Neural cell (in vitro differentiated cells): ENCODE results near the gene CIB4. TPM values are rescaled to one million over a fixed set of nuclear protein-coding genes. Genes with fewer than 3 reads are reported as not detected.

Source experiments
- H2AFZ ChIP-seq: fragments of 200-600, 300-800 bp; sonication (generic), shearing (Covaris generic); 2 replicates; pipeline ENCODE4 v1.6.0; 2014; ENCODE audit warnings: low read depth, mild to moderate bottlenecking, antibody characterized with exemption, low read length, moderate library complexity
- H3F3A ChIP-seq: fragments of 200-600 bp; shearing (Covaris generic); 2 replicates; pipeline ENCODE4 v1.6.1; 2016; ENCODE audit warnings: mild to moderate bottlenecking, moderate library complexity, mixed read lengths, antibody characterized with exemption, low read length; ENCODE audit not compliant: insufficient read depth, poor library complexity, severe bottlenecking
- H3K27ac ChIP-seq: fragments of 200-600, 300-800 bp; sonication (generic), shearing (Covaris generic); 2 replicates; pipeline ENCODE4 v1.5.1; 2014; ENCODE audit warnings: mild to moderate bottlenecking, low read length, moderate library complexity
- H3K27me3 ChIP-seq: fragments of 300-800, 200-600 bp; sonication (generic), shearing (Covaris generic); 2 replicates; pipeline ENCODE4 v1.6.0; 2014; ENCODE audit warnings: mild to moderate bottlenecking, low read depth, low read length, moderate library complexity; ENCODE audit not compliant: insufficient read depth
- H3K36me3 ChIP-seq: fragments of 300-800, 200-600 bp; sonication (generic), shearing (Covaris generic); 2 replicates; pipeline ENCODE4 v1.5.1; 2014; ENCODE audit warnings: mild to moderate bottlenecking, antibody characterized with exemption, low read length, moderate library complexity; ENCODE audit not compliant: insufficient read depth
- H3K4me2 ChIP-seq: fragments of 300-800, 200-600 bp; sonication (generic), shearing (Covaris generic); 2 replicates; pipeline ENCODE4 v1.6.0; 2014; ENCODE audit warnings: mild to moderate bottlenecking, low read length
- H3K4me3 ChIP-seq: fragments of 300-800, 200-600 bp; sonication (generic), shearing (Covaris generic); 2 replicates; pipeline ENCODE4 v1.5.1; 2014; ENCODE audit warnings: mild to moderate bottlenecking, low read length, moderate library complexity
- H3K79me2 ChIP-seq: fragments of 200-600 bp; shearing (Covaris generic); replicated peaks from 2 replicates; pipeline ENCODE4 v1.6.0; 2014; ENCODE audit warnings: mild to moderate bottlenecking, low read length, moderate library complexity; ENCODE audit not compliant: insufficient read depth
- H3K9ac ChIP-seq: fragments of 300-800, 200-600 bp; sonication (generic), shearing (Covaris generic); 2 replicates; pipeline ENCODE4 v1.6.1; 2016; ENCODE audit warnings: mild to moderate bottlenecking, low read length, mixed read lengths
- H3K9me2 ChIP-seq: fragments of 200-600 bp; shearing (Covaris generic); 2 replicates; pipeline ENCODE4 v1.6.1; 2016; ENCODE audit warnings: mild to moderate bottlenecking, low read length, mixed read lengths; ENCODE audit not compliant: insufficient read depth
- H3K9me3 ChIP-seq: fragments of 200-600, 300-800 bp; sonication (generic), shearing (Covaris generic); 2 replicates; pipeline ENCODE4 v1.6.1; 2016; ENCODE audit warnings: mild to moderate bottlenecking, mixed run types, low read length, moderate library complexity, mixed read lengths
- H4K20me1 ChIP-seq: fragments of 200-600 bp; shearing (Covaris generic); 2 replicates; pipeline ENCODE4 v1.6.1; 2016; ENCODE audit warnings: mild to moderate bottlenecking, mixed run types; ENCODE audit not compliant: insufficient read depth
- CTCF ChIP-seq: fragments of 450-650 bp; IDR thresholded peaks from 2 replicates; pipeline ENCODE4 v1.5.1; 2014; ENCODE audit warnings: antibody characterized with exemption, mild to moderate bottlenecking, moderate library complexity; ENCODE audit not compliant: poor library complexity, severe bottlenecking
- EP300 ChIP-seq: fragments of 450-650 bp; conservative IDR thresholded peaks from 2 replicates; pipeline ENCODE4 v1.6.1; 2014; ENCODE audit warnings: antibody characterized with exemption, mild to moderate bottlenecking, moderate library complexity; ENCODE audit not compliant: poor library complexity, severe bottlenecking
- EZH2 ChIP-seq: fragments of 200-600, 300-800 bp; shearing (Covaris generic), sonication (generic); IDR thresholded peaks from 2 replicates; pipeline ENCODE4 v1.6.1; 2014; ENCODE audit warnings: antibody characterized with exemption, low read length, borderline replicate concordance, mild to moderate bottlenecking; ENCODE audit not compliant: insufficient read depth, poor library complexity, severe bottlenecking
- MXI1 ChIP-seq: fragments of 450-650 bp; conservative IDR thresholded peaks from 2 replicates; pipeline ENCODE4 v1.6.1; 2014; ENCODE audit warnings: antibody characterized with exemption, mild to moderate bottlenecking; ENCODE audit not compliant: poor library complexity, severe bottlenecking
- POLR2AphosphoS5 ChIP-seq: IDR thresholded peaks from 2 replicates; pipeline ENCODE4 v1.6.1; 2012
- RAD21 ChIP-seq: fragments of 450-650 bp; conservative IDR thresholded peaks from 2 replicates; pipeline ENCODE4 v1.6.1; 2014; ENCODE audit warnings: antibody characterized with exemption, mild to moderate bottlenecking, moderate library complexity
- REST ChIP-seq: IDR thresholded peaks from 2 replicates; pipeline ENCODE4 v1.6.1; 2012; ENCODE audit warnings: borderline replicate concordance
- SMC3 ChIP-seq: fragments of 450-650 bp; conservative IDR thresholded peaks from 2 replicates; pipeline ENCODE4 v1.6.1; 2014; ENCODE audit warnings: antibody characterized with exemption, mild to moderate bottlenecking, moderate library complexity; ENCODE audit not compliant: poor library complexity
- TAF1 ChIP-seq: IDR thresholded peaks from 2 replicates; pipeline ENCODE4 v1.6.1; 2012; ENCODE audit warnings: low read depth
- polyA plus RNA-seq: library from polyadenylated mRNA; depleted of rRNA; stranded (reverse); fragments of >200 nt; gene quantifications from 2 replicates; pipeline ENCODE4 v1.2.3, GENCODE V29; 2014

Gene CIB4
- polyA plus RNA-seq, 1 donor from 2014 or later = not detected

- no peak overlapping the region for H3K27ac ChIP-seq
- no peaks in the 10 kb centered on the region for H3K27me3 ChIP-seq
- no peaks in the 10 kb centered on the region for H3K9me2 ChIP-seq
- H3K79me2 ChIP-seq = no peaks in the 10 kb centered on the region
- no peaks in the 10 kb centered on the region for H4K20me1 ChIP-seq
- no peaks in the 10 kb centered on the region for H3K36me3 ChIP-seq
- TF ChIP-seq REST (no peak), POLR2AphosphoS5 (no peak)
- no peak overlapping the region for H2AFZ ChIP-seq
- no peak overlapping the region for H3K4me2 ChIP-seq
- no peaks in the 10 kb centered on the region for H3K9me3 ChIP-seq
- no peak overlapping the region for H3K9ac ChIP-seq
- H3K4me3 ChIP-seq = no peak overlapping the region
- H3F3A ChIP-seq = no peaks in the 10 kb centered on the region
These were observed 106.1 kb downstream of the CIB4 start for GRCh38 chr2:26534865-26535662.

GRCh38 chr2:26534098-26534864, 106.9 kb downstream of the CIB4 start:
- no peak overlapping the region for H3K4me3 ChIP-seq
- no peaks in the 10 kb centered on the region for H4K20me1 ChIP-seq
- no peaks in the 10 kb centered on the region for H3K9me2 ChIP-seq
- H3K79me2 ChIP-seq = no peaks in the 10 kb centered on the region
- H3K27ac ChIP-seq = no peak overlapping the region
- H3K9ac ChIP-seq = no peak overlapping the region
- no peak overlapping the region for H2AFZ ChIP-seq
- H3K9me3 ChIP-seq = no peaks in the 10 kb centered on the region
- H3K4me2 ChIP-seq = no peak overlapping the region
- no peaks in the 10 kb centered on the region for H3K27me3 ChIP-seq
- no peaks in the 10 kb centered on the region for H3K36me3 ChIP-seq
- H3F3A ChIP-seq = no peaks in the 10 kb centered on the region
- TF ChIP-seq TAF1 = no peak
- TF ChIP-seq SMC3 = no peak
- TF ChIP-seq POLR2AphosphoS5 = no peak
- TF ChIP-seq MXI1 = no peak
- TF ChIP-seq REST = no peak
- TF ChIP-seq EP300 = no peak
- no peak for TF ChIP-seq EZH2
- no peak for TF ChIP-seq RAD21
- no peak for TF ChIP-seq CTCF
